ENCODE measurements around the gene ABLIM1. TPM values are rescaled to one million over a fixed set of nuclear protein-coding genes. Genes with fewer than 3 reads are reported as not detected.

Gene ABLIM1
- total RNA-seq, 4 donors from 2014 or later, result 156 to 278 (median 213) TPM

GRCh38 chr10:114605155-114605797, 52.8 kb downstream of the ABLIM1 start:
- no peaks in the 10 kb centered on the region for H3K27me3 ChIP-seq
- TF ChIP-seq POLR2AphosphoS5 (IDR thresholded peaks at IDR 0.05), result no peak
- no peak for TF ChIP-seq CTCF (IDR thresholded peaks at IDR 0.05)
- TF ChIP-seq EP300 (IDR thresholded peaks at IDR 0.05), result no peak
- TF ChIP-seq POLR2A (IDR thresholded peaks at IDR 0.05), result no peak
- no peak for DNase-seq (ENCODE audit: low spot score in 2 of 2)
- no peaks in the 10 kb centered on the region for H3K9me3 ChIP-seq
- peaks cover 38% of the 10 kb centered on the region for H3K4me1 ChIP-seq
- H3K27ac ChIP-seq, result peak overlapping the region; percentile 36
- no peak overlapping the region for H3K4me3 ChIP-seq
- 71% methylated on average over 4 of the region's 4 CpGs for WGBS
- H3K36me3 ChIP-seq, result peaks cover 3% of the 10 kb centered on the region

- no peak for DNase-seq (ENCODE audit: low spot score in 2 of 2)
- Histone ChIP-seq H3K4me1 (peaks cover 38% of the 10 kb centered on the region), H3K27ac (peak overlapping the region; percentile 36), H3K4me3 (no peak overlapping the region), H3K27me3 (no peaks in the 10 kb centered on the region), H3K9me3 (no peaks in the 10 kb centered on the region), H3K36me3 (peaks cover 3% of the 10 kb centered on the region)
- TF ChIP-seq CTCF (IDR thresholded peaks at IDR 0.05), result no peak
- TF ChIP-seq POLR2AphosphoS5 (IDR thresholded peaks at IDR 0.05), result no peak
- TF ChIP-seq EP300 (IDR thresholded peaks at IDR 0.05), result no peak
- TF ChIP-seq POLR2A (IDR thresholded peaks at IDR 0.05), result no peak
- WGBS, result 67% methylated on average over 5 of the region's 5 CpGs
Measured at GRCh38 chr10:114604357-114605130, 53.5 kb downstream of the ABLIM1 start.

- H3K9me3 ChIP-seq, result no peaks in the 10 kb centered on the region
- no peaks in the 10 kb centered on the region for H3K27me3 ChIP-seq
- H3K4me1 ChIP-seq, result peaks cover 38% of the 10 kb centered on the region
- no peak overlapping the region for H3K27ac ChIP-seq
- no peak overlapping the region for H3K4me3 ChIP-seq
- H3K36me3 ChIP-seq, result peaks cover 3% of the 10 kb centered on the region
- no peak for DNase-seq (ENCODE audit: low spot score in 2 of 2)
- WGBS, result 67% methylated on average over 2 of the region's 2 CpGs
- TF ChIP-seq EP300 (IDR thresholded peaks at IDR 0.05) (no peak), POLR2AphosphoS5 (IDR thresholded peaks at IDR 0.05) (no peak), POLR2A (IDR thresholded peaks at IDR 0.05) (no peak), CTCF (IDR thresholded peaks at IDR 0.05) (no peak)
Measured at GRCh38 chr10:114603948-114604347, 54.1 kb downstream of the ABLIM1 start.

GRCh38 chr10:114603303-114603702, 54.8 kb downstream of the ABLIM1 start:
- Histone ChIP-seq H3K4me3 (no peak overlapping the region), H3K27me3 (no peaks in the 10 kb centered on the region), H3K9me3 (no peaks in the 10 kb centered on the region), H3K27ac (no peak overlapping the region), H3K4me1 (peaks cover 37% of the 10 kb centered on the region), H3K36me3 (peaks cover 3% of the 10 kb centered on the region)
- no peak for DNase-seq (ENCODE audit: low spot score in 2 of 2)
- TF ChIP-seq CTCF (IDR thresholded peaks at IDR 0.05), result no peak
- no peak for TF ChIP-seq POLR2AphosphoS5 (IDR thresholded peaks at IDR 0.05)
- TF ChIP-seq EP300 (IDR thresholded peaks at IDR 0.05), result no peak
- TF ChIP-seq POLR2A (IDR thresholded peaks at IDR 0.05), result no peak
- WGBS, result 67% methylated on average over 1 of the region's 1 CpG

GRCh38 chr10:114600057-114600456, 58.0 kb downstream of the ABLIM1 start:
- TF ChIP-seq CTCF (IDR thresholded peaks at IDR 0.05) (no peak), POLR2A (IDR thresholded peaks at IDR 0.05) (no peak), POLR2AphosphoS5 (IDR thresholded peaks at IDR 0.05) (no peak), EP300 (IDR thresholded peaks at IDR 0.05) (no peak)
- H3K9me3 ChIP-seq, result no peaks in the 10 kb centered on the region
- H3K27me3 ChIP-seq, result no peaks in the 10 kb centered on the region
- no peak overlapping the region for H3K27ac ChIP-seq
- peaks cover 12% of the 10 kb centered on the region for H3K4me1 ChIP-seq
- 95% methylated on average over 3 of the region's 3 CpGs for whole genome bisulfite sequencing
- no peak for DNase-seq (ENCODE audit: low spot score in 2 of 2)
- peaks cover 3% of the 10 kb centered on the region for H3K36me3 ChIP-seq
- H3K4me3 ChIP-seq, result no peak overlapping the region

Data from suprapubic skin (tissue), 4 donors.